GM21526 (cell line): ENCODE measurements around the gene HLF.

Experiments used
- ATAC-seq: cut with Tn5 transposase; IDR thresholded peaks from one replicate; pipeline ENCODE4 v1.9.1; 2021; ENCODE audit warnings: moderate library complexity; ENCODE audit not compliant: unreplicated experiment, low FRiP score

The HLF gene

GRCh38 chr17:55304171-55304859 is 39.6 kb downstream of the HLF start:
- no peak for ATAC-seq

GRCh38 chr17:55305321-55306087 is 40.7 kb downstream of the HLF start:
- ATAC-seq = no peak

GRCh38 chr17:55307879-55308278 is 43.1 kb downstream of the HLF start:
- ATAC-seq = no peak

- no peak for ATAC-seq
These were observed 44.0 kb downstream of the HLF start for GRCh38 chr17:55308613-55309391.

GRCh38 chr17:55311767-55312375 is 47.1 kb downstream of the HLF start:
- no peak for ATAC-seq

GRCh38 chr17:55312852-55313251 is 48.1 kb downstream of the HLF start:
- no peak for ATAC-seq

- ATAC-seq = no peak
These were observed 49.5 kb downstream of the HLF start for GRCh38 chr17:55314061-55314783.

- ATAC-seq = no peak
These were observed 50.2 kb downstream of the HLF start for GRCh38 chr17:55314784-55315491.

- ATAC-seq = no peak
These were observed 51.7 kb downstream of the HLF start for GRCh38 chr17:55316499-55316898.

GRCh38 chr17:55317284-55317683 is 52.5 kb downstream of the HLF start:
- ATAC-seq = no peak

GRCh38 chr17:55318081-55318480 is 53.3 kb downstream of the HLF start:
- no peak for ATAC-seq

- ATAC-seq = no peak
These were observed 54.1 kb downstream of the HLF start for GRCh38 chr17:55318715-55319487.

- ATAC-seq = no peak
These were observed 55.3 kb downstream of the HLF start for GRCh38 chr17:55319933-55320593.

- no peak for ATAC-seq
These were observed 56.0 kb downstream of the HLF start for GRCh38 chr17:55320594-55321426.

- ATAC-seq = no peak
These were observed 56.8 kb downstream of the HLF start for GRCh38 chr17:55321427-55322060.

GRCh38 chr17:55322453-55322985 is 57.8 kb downstream of the HLF start:
- ATAC-seq = no peak
